Measurements from ENCODE around the gene ANLN. TPM values are rescaled to one million over a fixed set of nuclear protein-coding genes. Genes with fewer than 3 reads are reported as not detected.

Gene ANLN
- total and polyA plus RNA-seq, 9 of the 15 experiments (the other 6 are each of a cell fraction or from before 2014, with no cell fraction given) = 18.1 to 66.2 (median 38.7) TPM

DNA sequence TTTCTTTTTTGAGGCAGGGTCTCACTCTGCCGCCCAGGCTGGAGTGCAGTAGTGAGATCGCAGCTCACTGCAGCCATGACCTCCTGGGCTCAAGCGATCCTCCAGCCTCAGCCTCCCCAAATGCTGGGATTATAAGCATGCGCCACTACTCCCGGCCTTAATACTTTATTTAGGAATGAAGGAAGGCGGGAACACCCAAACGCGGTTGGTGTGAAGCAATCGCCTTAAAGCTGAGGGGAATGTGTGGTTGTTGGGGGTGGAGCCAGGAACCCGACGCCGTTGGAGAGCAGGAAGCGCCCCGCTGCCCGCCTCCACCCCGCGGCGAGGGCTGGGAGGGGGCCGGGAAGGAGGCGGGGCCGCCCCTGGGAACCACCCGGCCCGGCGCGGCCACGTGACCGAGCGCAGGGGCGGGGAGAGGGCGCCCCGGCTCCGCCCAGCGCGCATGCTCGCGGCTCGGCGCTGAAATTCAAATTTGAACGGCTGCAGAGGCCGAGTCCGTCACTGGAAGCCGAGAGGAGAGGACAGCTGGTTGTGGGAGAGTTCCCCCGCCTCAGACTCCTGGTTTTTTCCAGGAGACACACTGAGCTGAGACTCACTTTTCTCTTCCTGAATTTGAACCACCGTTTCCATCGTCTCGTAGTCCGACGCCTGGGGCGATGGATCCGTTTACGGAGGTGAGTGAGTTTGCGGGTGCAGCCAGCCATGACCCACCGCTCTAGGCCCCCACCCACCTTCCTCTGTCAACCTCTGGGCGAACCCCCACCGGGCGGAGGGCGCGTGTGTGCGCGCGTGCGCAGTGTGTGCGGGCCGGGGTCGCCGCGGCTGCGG lies at the start of gene ANLN (continued):
- TF ChIP-seq, protein P1, sequence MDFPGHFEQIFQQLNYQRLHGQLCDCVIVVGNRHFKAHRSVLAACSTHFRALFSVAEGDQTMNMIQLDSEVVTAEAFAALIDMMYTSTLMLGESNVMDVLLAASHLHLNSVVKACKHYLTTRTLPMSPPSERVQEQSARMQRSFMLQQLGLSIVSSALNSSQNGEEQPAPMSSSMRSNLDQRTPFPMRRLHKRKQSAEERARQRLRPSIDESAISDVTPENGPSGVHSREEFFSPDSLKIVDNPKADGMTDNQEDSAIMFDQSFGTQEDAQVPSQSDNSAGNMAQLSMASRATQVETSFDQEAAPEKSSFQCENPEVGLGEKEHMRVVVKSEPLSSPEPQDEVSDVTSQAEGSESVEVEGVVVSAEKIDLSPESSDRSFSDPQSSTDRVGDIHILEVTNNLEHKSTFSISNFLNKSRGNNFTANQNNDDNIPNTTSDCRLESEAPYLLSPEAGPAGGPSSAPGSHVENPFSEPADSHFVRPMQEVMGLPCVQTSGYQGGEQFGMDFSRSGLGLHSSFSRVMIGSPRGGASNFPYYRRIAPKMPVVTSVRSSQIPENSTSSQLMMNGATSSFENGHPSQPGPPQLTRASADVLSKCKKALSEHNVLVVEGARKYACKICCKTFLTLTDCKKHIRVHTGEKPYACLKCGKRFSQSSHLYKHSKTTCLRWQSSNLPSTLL (IDR thresholded peaks at IDR 0.05) = no peak
- TF ChIP-seq, protein P2, sequence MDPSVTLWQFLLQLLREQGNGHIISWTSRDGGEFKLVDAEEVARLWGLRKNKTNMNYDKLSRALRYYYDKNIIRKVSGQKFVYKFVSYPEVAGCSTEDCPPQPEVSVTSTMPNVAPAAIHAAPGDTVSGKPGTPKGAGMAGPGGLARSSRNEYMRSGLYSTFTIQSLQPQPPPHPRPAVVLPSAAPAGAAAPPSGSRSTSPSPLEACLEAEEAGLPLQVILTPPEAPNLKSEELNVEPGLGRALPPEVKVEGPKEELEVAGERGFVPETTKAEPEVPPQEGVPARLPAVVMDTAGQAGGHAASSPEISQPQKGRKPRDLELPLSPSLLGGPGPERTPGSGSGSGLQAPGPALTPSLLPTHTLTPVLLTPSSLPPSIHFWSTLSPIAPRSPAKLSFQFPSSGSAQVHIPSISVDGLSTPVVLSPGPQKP (CRISPR knock-in tag; IDR thresholded peaks at IDR 0.05) = no peak
- TF ChIP-seq, protein P3, sequence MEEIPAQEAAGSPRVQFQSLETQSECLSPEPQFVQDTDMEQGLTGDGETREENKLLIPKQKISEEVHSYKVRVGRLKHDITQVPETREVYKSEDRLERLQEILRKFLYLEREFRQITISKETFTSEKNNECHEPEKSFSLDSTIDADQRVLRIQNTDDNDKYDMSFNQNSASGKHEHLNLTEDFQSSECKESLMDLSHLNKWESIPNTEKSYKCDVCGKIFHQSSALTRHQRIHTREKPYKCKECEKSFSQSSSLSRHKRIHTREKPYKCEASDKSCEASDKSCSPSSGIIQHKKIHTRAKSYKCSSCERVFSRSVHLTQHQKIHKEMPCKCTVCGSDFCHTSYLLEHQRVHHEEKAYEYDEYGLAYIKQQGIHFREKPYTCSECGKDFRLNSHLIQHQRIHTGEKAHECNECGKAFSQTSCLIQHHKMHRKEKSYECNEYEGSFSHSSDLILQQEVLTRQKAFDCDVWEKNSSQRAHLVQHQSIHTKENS (CRISPR knock-in tag; IDR thresholded peaks at IDR 0.05) = no peak
- TF ChIP-seq, protein P4, sequence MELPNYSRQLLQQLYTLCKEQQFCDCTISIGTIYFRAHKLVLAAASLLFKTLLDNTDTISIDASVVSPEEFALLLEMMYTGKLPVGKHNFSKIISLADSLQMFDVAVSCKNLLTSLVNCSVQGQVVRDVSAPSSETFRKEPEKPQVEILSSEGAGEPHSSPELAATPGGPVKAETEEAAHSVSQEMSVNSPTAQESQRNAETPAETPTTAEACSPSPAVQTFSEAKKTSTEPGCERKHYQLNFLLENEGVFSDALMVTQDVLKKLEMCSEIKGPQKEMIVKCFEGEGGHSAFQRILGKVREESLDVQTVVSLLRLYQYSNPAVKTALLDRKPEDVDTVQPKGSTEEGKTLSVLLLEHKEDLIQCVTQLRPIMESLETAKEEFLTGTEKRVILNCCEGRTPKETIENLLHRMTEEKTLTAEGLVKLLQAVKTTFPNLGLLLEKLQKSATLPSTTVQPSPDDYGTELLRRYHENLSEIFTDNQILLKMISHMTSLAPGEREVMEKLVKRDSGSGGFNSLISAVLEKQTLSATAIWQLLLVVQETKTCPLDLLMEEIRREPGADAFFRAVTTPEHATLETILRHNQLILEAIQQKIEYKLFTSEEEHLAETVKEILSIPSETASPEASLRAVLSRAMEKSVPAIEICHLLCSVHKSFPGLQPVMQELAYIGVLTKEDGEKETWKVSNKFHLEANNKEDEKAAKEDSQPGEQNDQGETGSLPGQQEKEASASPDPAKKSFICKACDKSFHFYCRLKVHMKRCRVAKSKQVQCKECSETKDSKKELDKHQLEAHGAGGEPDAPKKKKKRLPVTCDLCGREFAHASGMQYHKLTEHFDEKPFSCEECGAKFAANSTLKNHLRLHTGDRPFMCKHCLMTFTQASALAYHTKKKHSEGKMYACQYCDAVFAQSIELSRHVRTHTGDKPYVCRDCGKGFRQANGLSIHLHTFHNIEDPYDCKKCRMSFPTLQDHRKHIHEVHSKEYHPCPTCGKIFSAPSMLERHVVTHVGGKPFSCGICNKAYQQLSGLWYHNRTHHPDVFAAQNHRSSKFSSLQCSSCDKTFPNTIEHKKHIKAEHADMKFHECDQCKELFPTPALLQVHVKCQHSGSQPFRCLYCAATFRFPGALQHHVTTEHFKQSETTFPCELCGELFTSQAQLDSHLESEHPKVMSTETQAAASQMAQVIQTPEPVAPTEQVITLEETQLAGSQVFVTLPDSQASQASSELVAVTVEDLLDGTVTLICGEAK (IDR thresholded peaks at IDR 0.05) = no peak; the same call in 1 of the 2 replicates
- TF ChIP-seq, protein P4 (CRISPR knock-in tag; IDR thresholded peaks at IDR 0.05) = peak; percentile 30; the same call in 1 of the 2 replicates
- no peak for TF ChIP-seq POLR2AphosphoS2 (IDR thresholded peaks at IDR 0.05; ENCODE audit: low read length)
- TF ChIP-seq, protein P5, sequence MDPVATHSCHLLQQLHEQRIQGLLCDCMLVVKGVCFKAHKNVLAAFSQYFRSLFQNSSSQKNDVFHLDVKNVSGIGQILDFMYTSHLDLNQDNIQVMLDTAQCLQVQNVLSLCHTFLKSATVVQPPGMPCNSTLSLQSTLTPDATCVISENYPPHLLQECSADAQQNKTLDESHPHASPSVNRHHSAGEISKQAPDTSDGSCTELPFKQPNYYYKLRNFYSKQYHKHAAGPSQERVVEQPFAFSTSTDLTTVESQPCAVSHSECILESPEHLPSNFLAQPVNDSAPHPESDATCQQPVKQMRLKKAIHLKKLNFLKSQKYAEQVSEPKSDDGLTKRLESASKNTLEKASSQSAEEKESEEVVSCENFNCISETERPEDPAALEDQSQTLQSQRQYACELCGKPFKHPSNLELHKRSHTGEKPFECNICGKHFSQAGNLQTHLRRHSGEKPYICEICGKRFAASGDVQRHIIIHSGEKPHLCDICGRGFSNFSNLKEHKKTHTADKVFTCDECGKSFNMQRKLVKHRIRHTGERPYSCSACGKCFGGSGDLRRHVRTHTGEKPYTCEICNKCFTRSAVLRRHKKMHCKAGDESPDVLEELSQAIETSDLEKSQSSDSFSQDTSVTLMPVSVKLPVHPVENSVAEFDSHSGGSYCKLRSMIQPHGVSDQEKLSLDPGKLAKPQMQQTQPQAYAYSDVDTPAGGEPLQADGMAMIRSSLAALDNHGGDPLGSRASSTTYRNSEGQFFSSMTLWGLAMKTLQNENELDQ (CRISPR knock-in tag; IDR thresholded peaks at IDR 0.05; ENCODE audit: borderline replicate concordance) = 0 out of 2 replicates have a peak, but pooled peaks have one; percentile 79
- TF ChIP-seq, protein P6, sequence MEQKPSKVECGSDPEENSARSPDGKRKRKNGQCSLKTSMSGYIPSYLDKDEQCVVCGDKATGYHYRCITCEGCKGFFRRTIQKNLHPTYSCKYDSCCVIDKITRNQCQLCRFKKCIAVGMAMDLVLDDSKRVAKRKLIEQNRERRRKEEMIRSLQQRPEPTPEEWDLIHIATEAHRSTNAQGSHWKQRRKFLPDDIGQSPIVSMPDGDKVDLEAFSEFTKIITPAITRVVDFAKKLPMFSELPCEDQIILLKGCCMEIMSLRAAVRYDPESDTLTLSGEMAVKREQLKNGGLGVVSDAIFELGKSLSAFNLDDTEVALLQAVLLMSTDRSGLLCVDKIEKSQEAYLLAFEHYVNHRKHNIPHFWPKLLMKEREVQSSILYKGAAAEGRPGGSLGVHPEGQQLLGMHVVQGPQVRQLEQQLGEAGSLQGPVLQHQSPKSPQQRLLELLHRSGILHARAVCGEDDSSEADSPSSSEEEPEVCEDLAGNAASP (IDR thresholded peaks at IDR 0.05) = no peak
